ENCODE results near the gene HOXC6. TPM values are rescaled to one million over a fixed set of nuclear protein-coding genes. Genes with fewer than 3 reads are reported as not detected.

HOXC6 gene
- polyA plus RNA-seq, 2 donors = 1.4 TPM

DNA sequence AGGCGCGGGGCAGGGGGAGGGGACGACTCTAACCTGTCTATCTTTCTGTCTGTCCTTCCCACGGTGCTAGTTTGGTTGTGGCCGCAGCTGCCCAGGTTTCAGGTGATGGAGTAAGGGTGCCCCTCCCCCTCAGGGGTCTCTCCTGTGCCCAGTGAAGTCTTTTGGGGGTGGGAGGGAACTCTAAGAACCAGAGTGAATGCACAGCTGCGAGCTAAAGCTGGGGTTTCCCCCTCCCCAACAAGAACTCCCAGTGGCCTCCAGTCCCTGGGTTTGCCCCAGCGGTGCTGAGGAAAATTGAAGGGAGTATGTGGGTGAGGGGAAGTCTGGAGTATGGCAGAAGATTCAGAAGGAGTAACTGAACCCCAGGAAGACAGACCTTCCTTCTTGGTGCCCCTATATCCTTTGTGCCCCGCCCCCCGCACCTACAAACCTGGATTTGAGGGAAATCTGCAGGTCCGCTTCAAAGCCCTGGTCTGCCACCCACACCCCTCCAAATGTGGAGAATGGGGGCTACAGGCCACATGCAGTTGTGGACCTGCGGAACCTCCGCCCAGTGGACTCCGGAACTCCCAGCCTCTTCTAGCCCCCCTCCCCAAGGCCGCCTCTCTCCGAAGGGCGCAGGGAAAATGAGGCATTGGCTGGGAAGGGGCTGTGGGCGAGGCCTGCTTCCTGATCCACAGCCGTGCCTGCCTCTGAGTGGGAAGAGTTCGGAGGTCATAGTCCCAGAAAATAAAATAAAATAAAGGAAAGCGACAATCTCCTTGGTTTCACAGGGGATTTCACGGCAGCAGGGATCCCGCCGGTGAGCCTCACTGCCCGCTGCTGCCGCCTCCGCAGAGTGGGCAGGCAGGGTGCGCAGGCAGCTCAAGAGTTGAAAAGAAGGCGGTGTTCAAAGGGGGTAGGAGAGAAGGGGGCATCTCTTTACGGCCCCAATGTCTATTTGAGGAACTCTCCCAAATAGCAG is 31.7 kb upstream of the HOXC6 start:
- H3K36me3 ChIP-seq (ENCODE audit: control insufficient read depth in 2 of 2, insufficient read depth in 2 of 2, low read length in 1 of 2) = no peaks in the 10 kb centered on the region
- H3K4me1 ChIP-seq (ENCODE audit: control insufficient read depth in 2 of 2, insufficient read depth in 2 of 2, low read length in 1 of 2) = peaks cover 2 to 13% of the 10 kb centered on the region in 2 donors
- H3K27me3 ChIP-seq (ENCODE audit: control insufficient read depth in 1 of 2, insufficient read depth in 2 of 2, low read length in 2 of 2) = peaks cover 3 to 53% of the 10 kb centered on the region in 2 donors
- 51 to 63% methylated on average over 29 of the region's 29 CpGs for WGBS, 2 donors
- H3K27ac ChIP-seq (ENCODE audit: low read depth in 2 of 2, low read length in 1 of 2) = no peak overlapping the region
- H3K4me3 ChIP-seq (ENCODE audit: low read depth in 1 of 2, low read length in 2 of 2) = peak overlapping the region in 1 of 2 donors; percentile 62
- no peaks in the 10 kb centered on the region for H3K9me3 ChIP-seq (ENCODE audit: control insufficient read depth in 2 of 2, insufficient read depth in 1 of 2, low read depth in 1 of 2, low read length in 1 of 2)

DNA sequence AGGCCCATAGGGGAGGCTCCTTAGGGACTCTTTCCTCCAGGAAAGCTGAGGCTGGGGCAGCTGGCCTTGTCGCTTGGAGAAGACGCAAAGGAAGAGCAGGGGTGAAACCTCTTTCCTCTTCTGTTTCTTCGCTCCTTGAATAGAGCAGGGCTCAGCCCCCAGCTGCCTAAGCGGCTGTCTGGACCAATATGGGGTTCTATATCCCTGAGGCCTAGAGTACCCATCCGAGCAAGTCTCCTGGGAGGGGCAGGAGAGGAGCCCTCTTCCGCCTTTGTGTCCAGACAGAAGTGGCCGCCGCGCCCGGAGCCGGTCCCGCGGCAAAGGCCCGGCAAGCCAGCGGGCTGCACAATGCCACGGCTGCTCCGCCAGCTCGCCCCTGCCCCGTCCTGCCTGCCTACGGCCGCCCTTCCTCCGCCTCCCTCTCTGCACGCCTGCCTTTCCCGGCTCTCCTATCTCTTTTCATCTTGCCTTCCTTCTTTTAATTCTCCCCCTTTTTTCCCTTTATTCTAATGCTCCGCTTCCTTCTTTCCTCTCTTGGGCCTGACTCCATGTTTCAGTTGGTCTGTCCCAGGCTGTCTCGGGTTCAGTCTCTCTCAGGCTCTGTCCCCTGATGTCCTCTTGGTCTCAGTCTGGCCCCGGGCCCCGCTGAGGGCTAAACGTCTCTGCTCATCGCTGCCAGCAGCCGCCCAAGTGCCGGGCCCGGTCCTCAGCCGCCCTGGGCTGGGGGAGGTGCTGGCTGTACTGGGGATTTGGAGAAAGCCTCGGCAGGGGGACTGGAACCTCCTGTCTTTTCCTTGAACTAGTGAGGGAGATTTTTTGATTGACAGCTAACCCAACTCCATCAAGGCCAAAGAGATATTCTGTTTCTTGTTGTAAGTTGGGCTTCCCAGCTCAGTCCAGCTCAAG is 30.8 kb upstream of the HOXC6 start:
- H3K27ac ChIP-seq (ENCODE audit: low read depth in 2 of 2, low read length in 1 of 2) = no peak overlapping the region
- WGBS, 2 donors = 22 to 38% methylated on average over 26 to 35 of the region's 35 CpGs
- no peak overlapping the region for H3K4me3 ChIP-seq (ENCODE audit: low read depth in 1 of 2, low read length in 2 of 2)
- peaks cover 3 to 48% of the 10 kb centered on the region in 2 donors for H3K27me3 ChIP-seq (ENCODE audit: control insufficient read depth in 1 of 2, insufficient read depth in 2 of 2, low read length in 2 of 2)
- H3K9me3 ChIP-seq (ENCODE audit: control insufficient read depth in 2 of 2, insufficient read depth in 1 of 2, low read depth in 1 of 2, low read length in 1 of 2) = no peaks in the 10 kb centered on the region
- peaks cover 2 to 13% of the 10 kb centered on the region in 2 donors for H3K4me1 ChIP-seq (ENCODE audit: control insufficient read depth in 2 of 2, insufficient read depth in 2 of 2, low read length in 1 of 2)
- no peaks in the 10 kb centered on the region for H3K36me3 ChIP-seq (ENCODE audit: control insufficient read depth in 2 of 2, insufficient read depth in 2 of 2, low read length in 1 of 2)

DNA sequence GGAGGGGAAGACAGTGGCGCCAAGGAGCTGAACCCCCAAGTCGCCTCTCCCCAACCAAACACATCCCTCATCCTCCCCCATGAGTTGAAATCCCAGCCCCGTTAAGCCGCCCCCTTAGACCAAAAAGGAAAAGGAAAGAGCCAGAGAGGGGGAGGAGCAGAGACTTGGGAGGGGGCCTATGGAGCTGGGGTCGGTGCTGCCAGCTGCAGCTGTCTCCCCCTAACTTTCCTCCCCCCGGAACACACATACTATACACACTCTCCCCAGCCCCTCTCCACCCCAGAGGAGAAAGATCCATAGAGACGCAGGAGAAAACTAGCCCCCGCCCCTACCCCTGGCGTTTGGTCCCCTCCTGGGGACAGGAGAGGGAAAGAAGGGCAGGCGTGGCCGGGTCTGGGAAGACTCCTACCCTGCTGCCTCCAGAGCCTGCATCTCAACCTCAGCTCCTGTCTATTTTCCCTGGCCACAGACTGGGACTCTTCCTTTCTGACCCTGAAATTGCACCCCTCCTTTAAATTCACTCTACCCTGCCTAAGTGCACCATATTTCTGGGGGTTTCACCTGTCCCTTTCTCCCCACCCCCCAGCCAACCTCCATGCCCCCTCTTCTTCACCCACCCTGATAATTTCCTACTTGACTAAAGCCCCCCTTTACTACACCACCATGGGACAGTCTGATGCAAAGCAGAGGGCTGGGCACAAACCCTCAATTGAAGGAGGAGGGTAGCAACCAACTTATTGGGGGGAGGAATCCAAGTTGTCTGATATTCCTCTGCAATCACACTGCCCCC is 29.9 kb upstream of the HOXC6 start:
- 18 to 30% methylated on average over 11 of the region's 11 CpGs for WGBS, 2 donors
- H3K4me1 ChIP-seq (ENCODE audit: control insufficient read depth in 2 of 2, insufficient read depth in 2 of 2, low read length in 1 of 2) = peaks cover 2 to 13% of the 10 kb centered on the region in 2 donors
- no peaks in the 10 kb centered on the region for H3K9me3 ChIP-seq (ENCODE audit: control insufficient read depth in 2 of 2, insufficient read depth in 1 of 2, low read depth in 1 of 2, low read length in 1 of 2)
- H3K36me3 ChIP-seq (ENCODE audit: control insufficient read depth in 2 of 2, insufficient read depth in 2 of 2, low read length in 1 of 2) = no peaks in the 10 kb centered on the region
- H3K27me3 ChIP-seq (ENCODE audit: control insufficient read depth in 1 of 2, insufficient read depth in 2 of 2, low read length in 2 of 2) = peaks cover 3 to 44% of the 10 kb centered on the region in 2 donors
- no peak overlapping the region for H3K4me3 ChIP-seq (ENCODE audit: low read depth in 1 of 2, low read length in 2 of 2)
- no peak overlapping the region for H3K27ac ChIP-seq (ENCODE audit: low read depth in 2 of 2, low read length in 1 of 2)

DNA sequence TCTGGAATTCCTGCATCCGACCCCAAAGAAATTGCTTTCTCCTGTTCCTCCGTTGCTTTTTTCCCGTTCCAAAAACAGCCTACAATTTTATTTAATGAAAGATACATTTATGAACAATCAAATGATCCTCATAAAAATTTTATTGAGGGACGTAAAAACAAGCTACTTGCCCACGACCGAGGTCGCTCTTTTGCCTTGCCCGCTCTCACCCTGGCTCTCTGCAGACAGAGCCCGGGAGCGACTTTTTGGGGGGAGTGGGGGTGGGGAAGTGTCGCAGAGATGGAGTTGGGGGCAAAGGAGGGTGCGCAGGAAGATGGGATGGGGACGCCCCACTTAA is 29.4 kb upstream of the HOXC6 start:
- H3K27ac ChIP-seq (ENCODE audit: low read depth in 2 of 2, low read length in 1 of 2) = no peak overlapping the region
- H3K4me3 ChIP-seq (ENCODE audit: low read depth in 1 of 2, low read length in 2 of 2) = peak overlapping the region in 1 of 2 donors; percentile 4
- no peaks in the 10 kb centered on the region for H3K36me3 ChIP-seq (ENCODE audit: control insufficient read depth in 2 of 2, insufficient read depth in 2 of 2, low read length in 1 of 2)
- H3K9me3 ChIP-seq (ENCODE audit: control insufficient read depth in 2 of 2, insufficient read depth in 1 of 2, low read depth in 1 of 2, low read length in 1 of 2) = no peaks in the 10 kb centered on the region
- H3K27me3 ChIP-seq (ENCODE audit: control insufficient read depth in 1 of 2, insufficient read depth in 2 of 2, low read length in 2 of 2) = peaks cover 3 to 40% of the 10 kb centered on the region in 2 donors
- peaks cover 2 to 13% of the 10 kb centered on the region in 2 donors for H3K4me1 ChIP-seq (ENCODE audit: control insufficient read depth in 2 of 2, insufficient read depth in 2 of 2, low read length in 1 of 2)
- 6 to 14% methylated on average over 13 of the region's 13 CpGs for WGBS, 2 donors

DNA sequence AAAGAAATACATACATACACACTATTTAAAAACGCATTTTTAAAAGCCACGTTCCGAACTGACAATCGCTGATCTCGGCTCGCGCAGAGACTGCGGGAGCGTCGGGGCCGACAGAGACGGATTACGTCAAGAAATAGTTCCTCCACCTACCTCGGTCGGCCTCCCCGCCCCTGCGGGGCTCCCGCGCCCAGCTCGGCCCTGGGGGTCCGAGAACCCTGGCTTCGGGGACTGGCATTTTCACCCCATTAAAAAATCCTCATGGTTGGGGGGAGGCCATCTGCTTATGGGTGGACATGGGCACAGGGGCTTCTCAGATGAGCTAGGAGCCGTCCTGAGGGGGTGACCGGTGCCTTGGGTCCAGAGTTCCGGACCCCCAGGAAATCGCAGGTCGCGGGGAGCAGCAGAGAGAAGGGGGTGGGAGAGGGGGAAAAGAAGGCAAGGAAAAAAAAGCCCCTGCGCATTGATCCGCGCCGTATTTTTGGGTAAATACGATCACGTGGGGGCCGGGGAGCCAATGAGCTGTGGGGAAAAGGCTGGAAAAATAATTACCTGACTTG is 28.6 kb upstream of the HOXC6 start:
- Histone ChIP-seq H3K4me1 (ENCODE audit: control insufficient read depth in 2 of 2, insufficient read depth in 2 of 2, low read length in 1 of 2) (peaks cover 2 to 7% of the 10 kb centered on the region in 2 donors), H3K27ac (ENCODE audit: low read depth in 2 of 2, low read length in 1 of 2) (no peak overlapping the region), H3K9me3 (ENCODE audit: control insufficient read depth in 2 of 2, insufficient read depth in 1 of 2, low read depth in 1 of 2, low read length in 1 of 2) (no peaks in the 10 kb centered on the region), H3K4me3 (ENCODE audit: low read depth in 1 of 2, low read length in 2 of 2) (peak overlapping the region; percentile 43 to 67), H3K36me3 (ENCODE audit: control insufficient read depth in 2 of 2, insufficient read depth in 2 of 2, low read length in 1 of 2) (no peaks in the 10 kb centered on the region), H3K27me3 (ENCODE audit: control insufficient read depth in 1 of 2, insufficient read depth in 2 of 2, low read length in 2 of 2) (peaks cover 3 to 36% of the 10 kb centered on the region in 2 donors)
- WGBS, 2 donors = 2 to 4% methylated on average over 35 of the region's 35 CpGs

DNA sequence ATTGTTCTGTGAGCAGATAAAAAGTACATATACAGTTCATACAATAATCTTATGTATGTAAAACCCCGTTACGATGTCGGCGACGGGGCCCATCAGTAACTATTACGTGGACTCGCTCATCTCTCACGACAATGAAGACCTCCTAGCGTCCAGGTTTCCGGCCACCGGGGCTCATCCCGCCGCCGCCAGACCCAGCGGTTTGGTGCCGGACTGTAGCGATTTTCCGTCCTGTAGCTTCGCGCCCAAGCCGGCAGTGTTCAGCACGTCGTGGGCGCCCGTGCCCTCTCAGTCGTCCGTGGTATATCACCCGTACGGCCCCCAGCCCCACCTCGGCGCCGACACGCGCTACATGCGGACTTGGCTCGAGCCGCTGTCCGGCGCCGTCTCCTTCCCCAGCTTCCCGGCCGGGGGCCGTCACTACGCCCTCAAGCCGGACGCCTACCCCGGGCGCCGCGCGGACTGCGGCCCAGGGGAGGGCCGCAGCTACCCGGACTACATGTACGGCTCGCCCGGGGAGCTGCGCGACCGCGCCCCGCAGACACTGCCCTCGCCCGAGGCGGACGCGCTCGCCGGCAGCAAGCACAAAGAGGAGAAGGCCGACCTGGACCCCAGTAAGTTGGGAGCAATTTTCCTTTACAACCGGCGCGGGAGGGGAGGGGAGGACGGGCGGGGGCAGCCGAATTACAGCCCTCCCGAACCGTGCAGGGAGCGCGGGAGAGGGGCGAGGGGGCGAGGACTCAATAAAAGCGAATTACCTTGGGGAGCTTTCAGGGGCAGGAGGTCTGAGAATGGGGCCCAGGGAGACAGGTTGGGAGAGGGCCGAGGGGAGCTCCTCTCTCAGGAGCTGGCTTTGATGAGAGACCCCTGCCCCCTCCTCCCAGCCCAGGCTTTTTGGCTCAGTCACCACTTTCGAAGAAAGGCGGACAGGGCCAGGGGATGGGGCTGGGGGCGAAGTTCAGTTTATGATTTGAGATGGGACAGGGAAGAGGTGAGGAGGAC is 27.8 kb upstream of the HOXC6 start, which contains the start of gene HOXC9:
HOXC9 (plus strand) TSS at position 46 of the 999 bp plus-strand sequence; CDS start at position 74, 28 bp downstream.
- H3K27ac ChIP-seq (ENCODE audit: low read depth in 2 of 2, low read length in 1 of 2) = no peak within 1 kb of the TSS
- peak within 1 kb of the TSS; percentile 43 to 67 for H3K4me3 ChIP-seq (ENCODE audit: low read depth in 1 of 2, low read length in 2 of 2)
- peaks cover 2 to 7% of the 10 kb centered on the region in 2 donors for H3K4me1 ChIP-seq (ENCODE audit: control insufficient read depth in 2 of 2, insufficient read depth in 2 of 2, low read length in 1 of 2)
- H3K36me3 ChIP-seq (ENCODE audit: control insufficient read depth in 2 of 2, insufficient read depth in 2 of 2, low read length in 1 of 2) = no peaks in the 10 kb centered on the region
- WGBS, 2 donors = 5 to 7% methylated on average over 82 to 87 of the region's 87 CpGs
- peaks cover 3 to 33% of the 10 kb centered on the region in 2 donors for H3K27me3 ChIP-seq (ENCODE audit: control insufficient read depth in 1 of 2, insufficient read depth in 2 of 2, low read length in 2 of 2)
- no peaks in the 10 kb centered on the region for H3K9me3 ChIP-seq (ENCODE audit: control insufficient read depth in 2 of 2, insufficient read depth in 1 of 2, low read depth in 1 of 2, low read length in 1 of 2)

DNA sequence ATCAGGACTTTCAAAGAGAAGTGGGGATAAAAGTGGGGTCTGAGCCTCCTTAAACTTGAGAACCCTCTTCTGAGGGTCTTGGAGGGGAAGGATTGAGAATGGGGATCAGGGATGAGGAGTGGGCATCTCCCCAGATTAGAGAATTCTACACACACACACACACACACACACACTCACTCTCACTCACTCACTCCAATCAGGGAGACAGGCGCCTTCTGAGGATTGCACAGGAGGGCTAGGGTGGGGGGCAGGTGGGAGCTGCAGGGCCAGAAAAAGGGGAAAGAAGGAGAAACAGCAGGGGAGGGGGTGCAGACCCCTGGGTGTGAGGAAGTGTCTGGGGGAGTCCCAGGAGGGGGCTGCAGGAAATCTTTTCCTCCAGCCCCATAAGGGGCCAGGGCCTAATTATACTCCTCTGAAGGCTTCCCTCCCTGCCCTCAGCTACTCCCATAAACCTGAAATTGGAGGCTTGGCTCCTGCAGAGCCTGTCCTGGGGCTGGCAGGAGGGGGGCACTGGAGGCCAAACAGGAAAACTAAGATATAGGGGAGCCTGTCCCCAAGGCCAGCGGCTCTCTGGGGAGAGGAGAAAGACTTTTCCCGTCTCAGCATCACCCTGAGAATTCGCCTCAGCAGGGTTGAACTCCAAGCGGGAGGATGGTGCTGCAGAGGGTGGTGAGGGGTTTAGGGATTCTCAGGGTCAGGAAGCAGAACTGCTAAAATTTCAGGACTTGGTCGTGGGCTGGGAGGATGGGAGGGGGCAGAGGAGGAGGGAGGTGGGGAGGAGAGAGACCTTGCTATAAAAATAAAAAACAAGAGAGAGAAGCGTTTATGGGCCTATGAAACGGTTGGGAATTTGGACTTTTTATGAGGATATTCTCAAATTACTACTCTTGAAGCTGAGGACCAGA is 26.7 kb upstream of the HOXC6 start:
- H3K36me3 ChIP-seq (ENCODE audit: control insufficient read depth in 2 of 2, insufficient read depth in 2 of 2, low read length in 1 of 2) = no peaks in the 10 kb centered on the region
- H3K4me3 ChIP-seq (ENCODE audit: low read depth in 1 of 2, low read length in 2 of 2) = no peak overlapping the region
- H3K4me1 ChIP-seq (ENCODE audit: control insufficient read depth in 2 of 2, insufficient read depth in 2 of 2, low read length in 1 of 2) = peaks cover 2 to 7% of the 10 kb centered on the region in 2 donors
- WGBS, 2 donors = 46 to 53% methylated on average over 8 of the region's 8 CpGs
- peaks cover 3 to 29% of the 10 kb centered on the region in 2 donors for H3K27me3 ChIP-seq (ENCODE audit: control insufficient read depth in 1 of 2, insufficient read depth in 2 of 2, low read length in 2 of 2)
- no peaks in the 10 kb centered on the region for H3K9me3 ChIP-seq (ENCODE audit: control insufficient read depth in 2 of 2, insufficient read depth in 1 of 2, low read depth in 1 of 2, low read length in 1 of 2)
- no peak overlapping the region for H3K27ac ChIP-seq (ENCODE audit: low read depth in 2 of 2, low read length in 1 of 2)
